Kidney (tissue), 14 donors: ENCODE measurements around the gene ACTL6B. TPM values are rescaled to one million over a fixed set of nuclear protein-coding genes. Genes with fewer than 3 reads are reported as not detected.

Experiments used
- DNase-seq, 5 donors: peaks; one replicate each; pipeline ENCODE4 v3.0.0-alpha.2; 2013 to 2020
- FAIRE-seq: peaks from 2 replicates; lab custom pipeline; 2012; peaks lifted over from hg19 to GRCh38; lab: Jason Lieb, UNC
- H3K27ac ChIP-seq, 2 donors: one replicate each; pipeline ENCODE4 v1.7.0; 2013; ENCODE audit warnings: low read depth in 2 of 2, low read length in 2 of 2, inconsistent platforms in 1 of 2
- H3K27me3 ChIP-seq: one replicate; pipeline ENCODE4 v1.7.1; 2013; ENCODE audit warnings: low read length, inconsistent platforms; ENCODE audit not compliant: control insufficient read depth, insufficient read depth
- H3K36me3 ChIP-seq, 3 donors: one replicate each; pipeline versions ENCODE4 v1.7.0 to v1.7.1; 2013; ENCODE audit warnings: low read length in 3 of 3, control low read depth in 1 of 3, inconsistent platforms in 1 of 3; ENCODE audit not compliant: insufficient read depth in 3 of 3, control insufficient read depth in 2 of 3
- H3K4me1 ChIP-seq, 3 donors: one replicate each; pipeline versions ENCODE4 v1.7.0 to v1.7.1; 2013; ENCODE audit warnings: low read length in 3 of 3, inconsistent platforms in 1 of 3, low read depth in 1 of 3; ENCODE audit not compliant: control insufficient read depth in 2 of 3, insufficient read depth in 2 of 3
- H3K4me3 ChIP-seq, 3 donors: one replicate each; pipeline versions ENCODE4 v1.7.0 to v1.8.1; 2013; ENCODE audit warnings: low read length in 3 of 3, control low read depth in 1 of 3, inconsistent platforms in 1 of 3
- H3K9ac ChIP-seq, 3 donors: one replicate each; pipeline versions ENCODE4 v1.7.0 to v1.7.1; 2013; ENCODE audit warnings: low read length in 3 of 3, control low read depth in 1 of 3, inconsistent platforms in 1 of 3
- H3K9me3 ChIP-seq, 3 donors: one replicate each; pipeline versions ENCODE4 v1.7.0 to v1.7.1; 2013; ENCODE audit warnings: low read length in 3 of 3, control low read depth in 1 of 3, inconsistent platforms in 1 of 3; ENCODE audit not compliant: control insufficient read depth in 2 of 3, insufficient read depth in 1 of 3
- CTCF ChIP-seq: IDR thresholded peaks from 3 replicates; pipeline ENCODE4 v1.5.1; 2012; ENCODE audit warnings: mild to moderate bottlenecking, moderate library complexity, borderline replicate concordance; ENCODE audit not compliant: insufficient read depth; ENCODE audit errors: extremely low read depth
- intact Hi-C: fragments of 100-400 bp; cut with DNase I; formaldehyde crosslinking; loops from one replicate; pipeline ENCODE4 v1.11.1; 2022
- polyA plus RNA-seq: library from polyadenylated mRNA; stranded (reverse); fragments of 350-450 nt; fragmentation: Illumina TruSeq; extraction: RNeasy Lipid Tissue Mini Kit (QIAGEN cat#74804); gene quantifications from one replicate; pipeline ENCODE4 v1.2.3, GENCODE V29; 2014; ENCODE audit warnings: low read depth, low replicate concordance; ENCODE audit not compliant: insufficient read depth
- total RNA-seq: library from RNA; stranded (reverse); fragmentation: NEBNext Ultra II Directional; extraction: Animal tissue kit (Norgen Biotek cat#: 25700); gene quantifications from one replicate; pipeline ENCODE4 v1.2.1, GENCODE V29; 2021
- donor health status: control.
- donor health status: control.
- donor health status: control.
- donor health status: control.
- donor health status: control.
- donor health status: DM: yes; HTN: yes; CAD: no.
- donor health status: Normal renal cell carcinoma (clear cell type).

ACTL6B gene
- total and polyA plus RNA-seq, 2 donors from 2014 or later = not detected

- intact Hi-C loops = no loop called here
- no peaks in the 10 kb centered on the region for H3K36me3 ChIP-seq
- H3K27me3 ChIP-seq = no peaks in the 10 kb centered on the region
- no peak for TF ChIP-seq CTCF
- H3K4me3 ChIP-seq = no peak overlapping the region
- H3K9me3 ChIP-seq = no peaks in the 10 kb centered on the region
- H3K27ac ChIP-seq = no peak overlapping the region
- H3K9ac ChIP-seq = no peak overlapping the region
- DNase-seq = no peak
- H3K4me1 ChIP-seq = no peaks in the 10 kb centered on the region
- no peak for FAIRE-seq
These were observed 61.1 kb downstream of the ACTL6B start for GRCh38 chr7:100595188-100595587.

Other genes with a start within 250 kb of the ACTL6B start
- gene ZCWPW1, start 227.7 kb downstream of the ACTL6B start, total RNA-seq = 3.0 TPM
- 7.9 TPM for gene ZCWPW1, start 227.7 kb downstream of the ACTL6B start, polyA plus RNA-seq
- 47.2 TPM for gene MEPCE, start 226.6 kb downstream of the ACTL6B start, total RNA-seq
- 33.4 TPM for gene MEPCE, start 226.6 kb downstream of the ACTL6B start, polyA plus RNA-seq
- gene PPP1R35, start 220.0 kb downstream of the ACTL6B start, total RNA-seq = 41.7 TPM
- gene PPP1R35, start 220.0 kb downstream of the ACTL6B start, polyA plus RNA-seq = 40.2 TPM
- 0.54 TPM for gene SPACDR, start 192.2 kb downstream of the ACTL6B start, total RNA-seq
- gene SPACDR, start 192.2 kb downstream of the ACTL6B start, polyA plus RNA-seq = not detected
- gene TSC22D4, start 177.2 kb downstream of the ACTL6B start, total RNA-seq = 61.5 TPM
- 67.0 TPM for gene TSC22D4, start 177.2 kb downstream of the ACTL6B start, polyA plus RNA-seq
- gene NYAP1, start 172.5 kb downstream of the ACTL6B start, total RNA-seq = 0.41 TPM
- gene NYAP1, start 172.5 kb downstream of the ACTL6B start, polyA plus RNA-seq = 0.69 TPM
- 37.3 TPM for gene AGFG2, start 117.2 kb downstream of the ACTL6B start, total RNA-seq
- 24.3 TPM for gene AGFG2, start 117.2 kb downstream of the ACTL6B start, polyA plus RNA-seq
- 9.8 TPM for gene SAP25, start 82.5 kb downstream of the ACTL6B start, total RNA-seq
- 5.7 TPM for gene SAP25, start 82.5 kb downstream of the ACTL6B start, polyA plus RNA-seq
- 62.9 TPM for gene LRCH4, start 70.3 kb downstream of the ACTL6B start, total RNA-seq
- gene LRCH4, start 70.3 kb downstream of the ACTL6B start, polyA plus RNA-seq = 23.2 TPM
- 0.60 TPM for gene FBXO24, start 70.1 kb downstream of the ACTL6B start, total RNA-seq
- 0.95 TPM for gene FBXO24, start 70.1 kb downstream of the ACTL6B start, polyA plus RNA-seq
- 51.5 TPM for gene PCOLCE, start 54.1 kb downstream of the ACTL6B start, total RNA-seq
- 42.9 TPM for gene PCOLCE, start 54.1 kb downstream of the ACTL6B start, polyA plus RNA-seq
- gene MOSPD3, start 43.9 kb downstream of the ACTL6B start, total RNA-seq = 18.2 TPM
- 30.6 TPM for gene MOSPD3, start 43.9 kb downstream of the ACTL6B start, polyA plus RNA-seq
- 0.79 TPM for gene TFR2, start 14.9 kb downstream of the ACTL6B start, total RNA-seq
- 0.22 TPM for gene TFR2, start 14.9 kb downstream of the ACTL6B start, polyA plus RNA-seq
- gene GNB2, start 17.3 kb upstream of the ACTL6B start, total RNA-seq = 265 TPM
- 234 TPM for gene GNB2, start 17.3 kb upstream of the ACTL6B start, polyA plus RNA-seq
- gene GIGYF1, start 37.8 kb upstream of the ACTL6B start, total RNA-seq = 51.3 TPM
- gene GIGYF1, start 37.8 kb upstream of the ACTL6B start, polyA plus RNA-seq = 11.6 TPM
- gene POP7, start 49.7 kb upstream of the ACTL6B start, total RNA-seq = 25.7 TPM
- 41.8 TPM for gene POP7, start 49.7 kb upstream of the ACTL6B start, polyA plus RNA-seq
- not detected for gene EPO, start 64.0 kb upstream of the ACTL6B start, total RNA-seq
- gene EPO, start 64.0 kb upstream of the ACTL6B start, polyA plus RNA-seq = not detected
- gene ZAN, start 77.1 kb upstream of the ACTL6B start, total RNA-seq = not detected
- gene ZAN, start 77.1 kb upstream of the ACTL6B start, polyA plus RNA-seq = not detected
- gene EPHB4, start 171.1 kb upstream of the ACTL6B start, total RNA-seq = 65.5 TPM
- gene EPHB4, start 171.1 kb upstream of the ACTL6B start, polyA plus RNA-seq = 33.2 TPM
- gene SLC12A9, start 196.3 kb upstream of the ACTL6B start, total RNA-seq = 29.9 TPM
- 19.7 TPM for gene SLC12A9, start 196.3 kb upstream of the ACTL6B start, polyA plus RNA-seq
- 74.4 TPM for gene TRIP6, start 210.9 kb upstream of the ACTL6B start, total RNA-seq
- 92.6 TPM for gene TRIP6, start 210.9 kb upstream of the ACTL6B start, polyA plus RNA-seq
- gene SRRT, start 218.7 kb upstream of the ACTL6B start, total RNA-seq = 127 TPM
- 58.2 TPM for gene SRRT, start 218.7 kb upstream of the ACTL6B start, polyA plus RNA-seq
- gene UFSP1, start 233.3 kb upstream of the ACTL6B start, total RNA-seq = 3.4 TPM
- 3.8 TPM for gene UFSP1, start 233.3 kb upstream of the ACTL6B start, polyA plus RNA-seq
- 3.6 TPM for gene ACHE, start 239.4 kb upstream of the ACTL6B start, total RNA-seq
- 1.6 TPM for gene ACHE, start 239.4 kb upstream of the ACTL6B start, polyA plus RNA-seq